DND-41 (cell line): ENCODE results near the gene MAPK1IP1L.
"Not testable (repeated sequence)": the region's sequence is repeated elsewhere in the genome, so short reads cannot be mapped to it uniquely, and the experiment has no call there.

ENCODE experiments used
- ATAC-seq: fragments of 200-7000 bp; cut with Tn5 transposase; 3 replicates; pipeline ENCODE4 v1.9.1; 2021; ENCODE audit warnings: low read depth; ENCODE audit not compliant: insufficient read depth
- DNase-seq: peaks from one replicate; pipeline ENCODE4 v3.0.0-alpha.2; 2020
- H2AFZ ChIP-seq: 2 replicates; pipeline ENCODE4 v1.6.0; 2012; ENCODE audit warnings: low read depth, low read length
- H3K27ac ChIP-seq: 2 replicates; pipeline ENCODE4 v1.5.1; 2012; ENCODE audit warnings: low read length, inconsistent platforms
- H3K27me3 ChIP-seq: fragments of 200-600 bp; sonication (generic); 2 replicates; pipeline ENCODE4 v1.6.0; 2012; ENCODE audit warnings: low read length, mild to moderate bottlenecking, inconsistent platforms; ENCODE audit not compliant: insufficient read depth, poor library complexity
- H3K36me3 ChIP-seq: 2 replicates; pipeline ENCODE4 v1.5.1; 2012; ENCODE audit warnings: low read length, inconsistent platforms; ENCODE audit not compliant: insufficient read depth
- H3K4me1 ChIP-seq: 2 replicates; pipeline ENCODE4 v1.5.1; 2012; ENCODE audit warnings: mild to moderate bottlenecking, low read length; ENCODE audit not compliant: insufficient read depth
- H3K4me2 ChIP-seq: 2 replicates; pipeline ENCODE4 v1.6.0; 2012; ENCODE audit warnings: mild to moderate bottlenecking, moderate library complexity, low read length, inconsistent platforms; ENCODE audit not compliant: insufficient read depth
- H3K4me3 ChIP-seq, 2 experiments: fragments of 200-600 bp in 1 of 2; shearing (Covaris generic) in 1 of 2; 2 replicates each; pipeline ENCODE4 v1.5.1; 2012 to 2016; ENCODE audit warnings: inconsistent platforms in 2 of 2, low read length in 2 of 2, mild to moderate bottlenecking in 2 of 2, low read depth in 1 of 2, moderate library complexity in 1 of 2
- H3K79me2 ChIP-seq: 2 replicates; pipeline ENCODE4 v1.6.0; 2012; ENCODE audit warnings: low read length, inconsistent platforms; ENCODE audit not compliant: insufficient read depth
- H3K9ac ChIP-seq: 2 replicates; pipeline ENCODE4 v1.6.0; 2012; ENCODE audit warnings: low read depth, mild to moderate bottlenecking, inconsistent platforms, low read length, moderate library complexity
- H3K9me3 ChIP-seq: 2 replicates; pipeline ENCODE4 v1.5.1; 2012; ENCODE audit warnings: low read length, moderate library complexity, mild to moderate bottlenecking, inconsistent platforms; ENCODE audit not compliant: insufficient read depth, severe bottlenecking
- H4K20me1 ChIP-seq: 2 replicates; pipeline ENCODE4 v1.6.0; 2012; ENCODE audit warnings: low read length; ENCODE audit not compliant: insufficient read depth
- EZH2 ChIP-seq: IDR thresholded peaks from 3 replicates; pipeline ENCODE4 v1.6.1; 2012; ENCODE audit warnings: borderline replicate concordance, low read depth, mild to moderate bottlenecking, moderate library complexity, low read length, inconsistent platforms; ENCODE audit not compliant: severe bottlenecking
- TF ChIP-seq, protein P1 (sequence below): IDR thresholded peaks from 2 replicates; pipeline ENCODE4 v1.5.1; 2012; ENCODE audit warnings: borderline replicate concordance, low read length, moderate library complexity, mild to moderate bottlenecking; ENCODE audit not compliant: poor library complexity, severe bottlenecking; ENCODE audit errors: extremely low read depth

The MAPK1IP1L gene

DNA sequence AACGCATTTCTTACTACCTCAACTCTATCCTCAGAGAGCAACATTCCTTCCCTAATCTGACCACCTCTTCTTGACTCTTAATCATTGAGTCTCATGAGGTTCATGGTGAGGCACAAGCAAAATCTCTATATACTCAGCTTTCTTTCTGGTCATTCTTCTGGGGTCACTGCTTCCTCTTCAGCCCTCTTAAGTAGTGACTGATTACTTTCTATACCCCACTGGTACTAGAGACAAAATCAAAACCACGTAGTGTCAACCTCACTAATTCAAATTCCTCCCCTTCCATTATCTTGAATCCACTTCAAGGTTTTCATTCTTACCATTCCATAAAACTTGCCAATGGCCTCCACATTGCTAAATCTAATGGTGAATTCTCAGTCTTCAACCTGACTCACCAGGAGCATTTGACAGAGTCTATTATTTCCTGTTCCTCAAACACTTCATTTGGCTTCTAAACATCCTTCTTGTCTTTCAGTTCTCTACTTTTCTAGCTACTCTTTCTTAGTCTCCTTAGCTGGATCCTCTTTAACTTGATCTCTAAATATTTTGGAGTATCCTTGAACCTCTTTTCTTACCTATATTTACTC lies 31.4 kb upstream of the MAPK1IP1L start:
- Histone ChIP-seq H3K36me3 (peaks cover 57% of the 10 kb centered on the region), H4K20me1 (peaks cover 17% of the 10 kb centered on the region; the same call in 1 of the 2 replicates), H3K4me3 (no peak overlapping the region), H3K4me1 (peaks cover 7% of the 10 kb centered on the region), H2AFZ (no peak overlapping the region), H3K9ac (no peak overlapping the region), H3K4me2 (no peak overlapping the region), H3K9me3 (no peaks in the 10 kb centered on the region), H3K79me2 (peaks cover 93% of the 10 kb centered on the region), H3K27ac (no peak overlapping the region), H3K27me3 (no peaks in the 10 kb centered on the region)
- no peak for TF ChIP-seq EZH2
- TF ChIP-seq, protein P1, sequence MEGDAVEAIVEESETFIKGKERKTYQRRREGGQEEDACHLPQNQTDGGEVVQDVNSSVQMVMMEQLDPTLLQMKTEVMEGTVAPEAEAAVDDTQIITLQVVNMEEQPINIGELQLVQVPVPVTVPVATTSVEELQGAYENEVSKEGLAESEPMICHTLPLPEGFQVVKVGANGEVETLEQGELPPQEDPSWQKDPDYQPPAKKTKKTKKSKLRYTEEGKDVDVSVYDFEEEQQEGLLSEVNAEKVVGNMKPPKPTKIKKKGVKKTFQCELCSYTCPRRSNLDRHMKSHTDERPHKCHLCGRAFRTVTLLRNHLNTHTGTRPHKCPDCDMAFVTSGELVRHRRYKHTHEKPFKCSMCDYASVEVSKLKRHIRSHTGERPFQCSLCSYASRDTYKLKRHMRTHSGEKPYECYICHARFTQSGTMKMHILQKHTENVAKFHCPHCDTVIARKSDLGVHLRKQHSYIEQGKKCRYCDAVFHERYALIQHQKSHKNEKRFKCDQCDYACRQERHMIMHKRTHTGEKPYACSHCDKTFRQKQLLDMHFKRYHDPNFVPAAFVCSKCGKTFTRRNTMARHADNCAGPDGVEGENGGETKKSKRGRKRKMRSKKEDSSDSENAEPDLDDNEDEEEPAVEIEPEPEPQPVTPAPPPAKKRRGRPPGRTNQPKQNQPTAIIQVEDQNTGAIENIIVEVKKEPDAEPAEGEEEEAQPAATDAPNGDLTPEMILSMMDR, result no peak
- DNase-seq, result no peak
- ATAC-seq, result no peak

DNA sequence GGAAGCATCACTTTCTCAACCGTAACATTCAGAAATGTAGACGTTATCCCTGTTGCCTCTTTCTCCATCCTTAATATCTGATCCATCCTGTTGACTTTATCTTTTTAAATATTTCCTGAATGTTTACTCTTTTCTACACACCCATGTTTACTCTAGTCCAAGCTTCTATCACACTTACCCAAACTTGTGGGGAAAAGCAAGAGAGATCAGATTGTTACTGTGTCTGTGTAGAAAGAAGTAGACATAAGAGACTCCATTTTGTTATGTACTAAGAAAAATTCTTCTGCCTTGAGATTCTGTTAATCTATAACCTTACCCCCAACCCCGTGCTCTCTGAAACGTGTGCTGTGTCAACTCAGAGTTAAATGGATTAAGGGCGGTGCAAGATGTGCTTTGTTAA lies 27.1 kb upstream of the MAPK1IP1L start:
- H3K4me3 ChIP-seq, H3K27me3 ChIP-seq, H2AFZ ChIP-seq, DNase-seq, H3K9ac ChIP-seq, H3K9me3 ChIP-seq, H3K27ac ChIP-seq, ATAC-seq: not testable (repeated sequence)
- H3K36me3 ChIP-seq, result peaks cover 32% of the 10 kb centered on the region
- peaks cover 32% of the 10 kb centered on the region for H3K4me1 ChIP-seq
- H3K79me2 ChIP-seq, result peaks cover 95% of the 10 kb centered on the region
- peaks cover 16% of the 10 kb centered on the region; the same call in 1 of the 2 replicates for H4K20me1 ChIP-seq
- H3K4me2 ChIP-seq, result peak overlapping the region; percentile 17; the same call in 1 of the 2 replicates

DNA sequence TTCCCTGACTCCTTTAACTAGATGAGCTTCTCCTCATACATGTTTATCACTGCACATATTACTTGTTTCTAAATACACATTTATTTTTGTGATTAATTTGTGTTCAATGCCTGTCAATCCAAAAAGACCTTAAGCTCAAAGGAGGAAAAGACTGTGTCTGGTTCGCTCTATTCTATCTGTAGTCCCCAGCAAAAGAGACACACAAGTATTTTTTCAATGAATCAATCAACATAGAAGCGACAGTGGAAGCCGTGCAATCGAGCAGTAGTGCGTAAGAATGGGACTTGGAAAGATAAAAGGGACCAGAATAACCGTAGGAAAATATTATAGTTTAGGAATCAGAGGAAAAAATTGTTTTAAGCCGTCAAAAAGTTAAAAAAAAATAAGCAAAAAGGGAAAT lies 25.5 kb upstream of the MAPK1IP1L start:
- Histone ChIP-seq H3K9me3 (no peaks in the 10 kb centered on the region), H3K4me2 (peak overlapping the region; percentile 78), H4K20me1 (peaks cover 16% of the 10 kb centered on the region; the same call in 1 of the 2 replicates), H3K36me3 (peaks cover 29% of the 10 kb centered on the region), H3K27me3 (no peaks in the 10 kb centered on the region), H3K4me1 (peaks cover 46% of the 10 kb centered on the region), H3K4me3 (peak overlapping the region; percentile 57 to 92), H3K27ac (peak overlapping the region; percentile 93), H2AFZ (no peak overlapping the region; the same call in 1 of the 2 replicates), H3K79me2 (peaks cover 95% of the 10 kb centered on the region), H3K9ac (peak overlapping the region; percentile 90)
- no peak for ATAC-seq
- DNase-seq, result no peak
- TF ChIP-seq EZH2, result no peak
- TF ChIP-seq, protein P1, result no peak

DNA sequence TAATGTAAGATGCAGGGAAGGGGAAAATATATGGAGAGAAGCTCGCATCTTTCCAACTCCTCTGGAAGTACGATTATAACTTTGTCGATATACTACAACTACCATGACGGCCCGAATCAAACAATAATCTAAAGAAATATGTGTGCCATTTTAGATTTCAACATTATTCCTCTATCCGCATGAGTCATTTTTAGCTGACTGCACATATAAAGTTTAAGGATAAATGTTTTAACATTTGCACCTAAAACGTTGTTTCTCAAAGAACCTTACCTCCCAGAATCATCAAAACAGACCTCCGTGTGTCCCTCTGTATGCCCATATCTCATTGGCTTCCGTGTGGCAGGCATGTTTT lies 25.0 kb upstream of the MAPK1IP1L start:
- peaks cover 20% of the 10 kb centered on the region; the same call in 1 of the 2 replicates for H4K20me1 ChIP-seq
- peak overlapping the region; percentile 93 for H3K27ac ChIP-seq
- no peak for ATAC-seq
- H2AFZ ChIP-seq, result peak overlapping the region; percentile 98
- peak overlapping the region; percentile 90 for H3K9ac ChIP-seq
- TF ChIP-seq, protein P1, result no peak
- no peak for TF ChIP-seq EZH2
- peaks cover 50% of the 10 kb centered on the region for H3K4me1 ChIP-seq
- H3K36me3 ChIP-seq, result peaks cover 32% of the 10 kb centered on the region
- no peaks in the 10 kb centered on the region for H3K27me3 ChIP-seq
- peaks cover 95% of the 10 kb centered on the region for H3K79me2 ChIP-seq
- no peak for DNase-seq
- no peaks in the 10 kb centered on the region for H3K9me3 ChIP-seq
- peak overlapping the region; percentile 57 to 92 for H3K4me3 ChIP-seq
- peak overlapping the region; percentile 78 for H3K4me2 ChIP-seq
